ENCODE data around the gene STS.

DNA sequence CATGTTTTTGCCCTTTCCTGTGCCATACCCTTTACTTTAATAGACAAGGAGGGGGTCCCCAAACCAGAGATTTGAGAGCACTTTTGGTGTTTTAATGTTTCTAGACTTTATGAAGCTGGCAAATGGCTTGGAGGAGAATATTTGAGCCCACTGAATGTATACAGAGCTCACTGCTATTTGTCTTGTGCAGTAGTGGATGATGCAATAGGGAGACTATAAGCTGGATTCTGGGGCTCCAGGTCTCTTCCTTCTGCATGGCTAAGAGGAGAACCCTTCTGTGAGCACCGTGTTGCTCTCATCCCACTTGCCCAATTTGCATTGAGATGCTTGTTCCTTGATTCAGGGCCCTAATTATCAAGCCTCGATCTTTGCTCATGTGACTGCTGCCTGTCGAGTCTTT, 9.4 kb downstream of the STS start:
- TF ChIP-seq, protein P1, sequence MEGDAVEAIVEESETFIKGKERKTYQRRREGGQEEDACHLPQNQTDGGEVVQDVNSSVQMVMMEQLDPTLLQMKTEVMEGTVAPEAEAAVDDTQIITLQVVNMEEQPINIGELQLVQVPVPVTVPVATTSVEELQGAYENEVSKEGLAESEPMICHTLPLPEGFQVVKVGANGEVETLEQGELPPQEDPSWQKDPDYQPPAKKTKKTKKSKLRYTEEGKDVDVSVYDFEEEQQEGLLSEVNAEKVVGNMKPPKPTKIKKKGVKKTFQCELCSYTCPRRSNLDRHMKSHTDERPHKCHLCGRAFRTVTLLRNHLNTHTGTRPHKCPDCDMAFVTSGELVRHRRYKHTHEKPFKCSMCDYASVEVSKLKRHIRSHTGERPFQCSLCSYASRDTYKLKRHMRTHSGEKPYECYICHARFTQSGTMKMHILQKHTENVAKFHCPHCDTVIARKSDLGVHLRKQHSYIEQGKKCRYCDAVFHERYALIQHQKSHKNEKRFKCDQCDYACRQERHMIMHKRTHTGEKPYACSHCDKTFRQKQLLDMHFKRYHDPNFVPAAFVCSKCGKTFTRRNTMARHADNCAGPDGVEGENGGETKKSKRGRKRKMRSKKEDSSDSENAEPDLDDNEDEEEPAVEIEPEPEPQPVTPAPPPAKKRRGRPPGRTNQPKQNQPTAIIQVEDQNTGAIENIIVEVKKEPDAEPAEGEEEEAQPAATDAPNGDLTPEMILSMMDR (IDR thresholded peaks at IDR 0.05), result no peak
- TF ChIP-seq POLR2A (IDR thresholded peaks at IDR 0.05), result no peak
